Lung microvascular endothelial cell (primary cell): Measurements from ENCODE around the gene GJE1. TPM values are rescaled to one million over a fixed set of nuclear protein-coding genes. Genes with fewer than 3 reads are reported as not detected.

Source experiments
- DNase-seq, 2 donors: peaks; one replicate each; pipeline versions ENCODE4 v3.0.0 to v3.0.0-alpha.2; 2010; ENCODE audit warnings: low read depth in 2 of 2
- total RNA-seq: library from RNA; depleted of rRNA; stranded (reverse); fragments of >200 nt; gene quantifications from 2 replicates; pipeline ENCODE4 v1.2.1, GENCODE V29; 2014

The GJE1 gene
- total RNA-seq, 1 donor from 2014 or later = not detected

DNA sequence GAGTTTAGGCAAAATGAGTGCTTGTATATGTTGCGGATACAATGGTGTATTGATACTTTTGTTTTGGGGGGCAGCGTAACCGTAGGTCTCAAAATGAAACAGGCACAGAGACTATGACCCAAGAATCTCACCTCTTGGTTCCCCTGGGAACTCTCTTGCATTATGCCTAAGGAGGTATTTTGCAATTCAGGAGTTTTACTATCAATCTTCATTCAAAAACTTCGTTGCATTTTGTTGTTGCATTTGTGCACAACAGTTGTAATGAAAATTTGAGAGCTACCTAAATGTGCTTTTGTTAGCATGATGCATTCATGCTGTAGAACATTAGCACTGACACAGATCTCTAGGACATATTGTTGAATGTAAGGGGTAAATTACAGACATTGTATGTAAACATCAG lies 32.5 kb downstream of the GJE1 start:
- DNase-seq = no peak

DNA sequence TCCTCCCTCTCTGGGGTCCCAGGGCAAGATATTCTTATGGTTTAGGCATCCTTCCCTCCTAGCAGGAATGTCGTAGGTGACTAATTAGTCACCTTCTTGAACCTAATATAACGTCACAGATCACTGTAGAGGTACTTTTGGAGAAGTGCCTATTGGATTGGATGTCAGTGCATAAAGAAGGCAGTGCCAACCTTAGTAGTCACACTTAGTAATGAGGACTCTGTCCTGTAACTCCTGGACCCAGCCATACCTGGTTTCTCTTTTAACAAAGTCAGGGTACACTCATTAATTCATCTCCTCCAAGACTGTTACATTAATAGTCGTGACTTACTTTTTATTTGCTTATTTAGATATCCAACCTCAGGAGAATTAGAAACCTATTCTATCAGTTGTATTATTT lies 34.3 kb downstream of the GJE1 start:
- peak in 1 of 2 donors; percentile 20 for DNase-seq

GRCh38 chr6:142167486-142167885 lies 34.8 kb downstream of the GJE1 start:
- DNase-seq = peak in 1 of 2 donors; percentile 29

DNA sequence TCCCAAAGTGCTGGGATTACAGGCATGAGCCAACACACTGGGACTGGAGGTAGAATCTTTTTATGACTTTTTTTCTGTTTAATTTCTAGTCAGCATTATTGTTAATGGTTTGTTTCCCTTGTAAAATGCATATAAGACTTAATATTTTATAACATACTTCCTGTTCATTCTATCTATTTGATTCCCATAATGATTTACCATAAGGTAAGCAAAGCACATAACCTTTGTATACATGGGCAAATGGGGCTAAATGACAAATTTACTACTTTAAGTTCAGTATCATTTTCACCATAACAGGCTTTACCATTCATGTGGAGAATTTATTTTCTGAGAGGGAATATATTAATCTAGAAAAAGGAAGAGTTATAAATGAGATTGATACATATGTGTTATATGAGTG lies 38.6 kb downstream of the GJE1 start:
- DNase-seq = no peak

- no peak for DNase-seq
Measured at GRCh38 chr6:142172758-142173157, 40.0 kb downstream of the GJE1 start.

GRCh38 chr6:142173980-142174379 lies 41.3 kb downstream of the GJE1 start:
- no peak for DNase-seq

DNA sequence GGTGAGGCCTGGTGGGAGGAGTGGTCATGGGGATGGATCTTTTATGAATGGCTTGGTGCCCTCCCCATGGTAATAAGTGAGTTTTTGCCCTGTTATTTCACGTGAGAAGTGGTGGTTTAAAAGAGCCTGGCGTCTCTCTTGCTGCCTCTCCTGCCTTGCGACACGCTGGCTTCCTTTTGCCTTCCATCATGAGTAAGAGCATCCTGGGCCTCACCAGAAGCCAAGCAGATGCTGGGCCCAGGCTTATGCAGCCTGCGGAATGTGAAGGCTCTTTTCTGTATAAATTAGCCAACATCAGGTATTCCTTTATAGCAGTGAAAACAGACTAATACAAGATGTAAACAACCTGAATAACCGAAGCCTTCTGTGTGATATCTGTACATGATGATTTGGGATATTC lies 42.0 kb downstream of the GJE1 start:
- no peak for DNase-seq

DNA sequence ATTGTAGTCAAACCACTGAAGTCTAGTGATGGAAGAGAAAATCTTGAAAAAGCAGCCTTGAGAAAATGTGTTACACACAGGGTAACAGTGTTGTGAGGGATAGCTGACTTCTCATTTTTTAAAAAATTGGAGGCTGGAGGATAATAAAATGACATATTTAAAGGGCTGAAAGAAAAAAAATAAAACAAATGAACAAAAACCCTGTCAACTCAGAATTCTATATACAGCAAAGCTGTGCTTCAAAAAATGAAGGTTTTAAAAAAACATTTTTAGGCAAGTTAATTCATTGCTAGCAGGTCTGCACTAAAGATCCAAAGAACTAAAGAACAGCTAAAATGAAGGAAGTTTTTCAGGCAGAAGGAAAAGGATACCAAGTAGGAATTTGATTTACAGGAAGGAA lies 45.4 kb downstream of the GJE1 start:
- DNase-seq = no peak

DNA sequence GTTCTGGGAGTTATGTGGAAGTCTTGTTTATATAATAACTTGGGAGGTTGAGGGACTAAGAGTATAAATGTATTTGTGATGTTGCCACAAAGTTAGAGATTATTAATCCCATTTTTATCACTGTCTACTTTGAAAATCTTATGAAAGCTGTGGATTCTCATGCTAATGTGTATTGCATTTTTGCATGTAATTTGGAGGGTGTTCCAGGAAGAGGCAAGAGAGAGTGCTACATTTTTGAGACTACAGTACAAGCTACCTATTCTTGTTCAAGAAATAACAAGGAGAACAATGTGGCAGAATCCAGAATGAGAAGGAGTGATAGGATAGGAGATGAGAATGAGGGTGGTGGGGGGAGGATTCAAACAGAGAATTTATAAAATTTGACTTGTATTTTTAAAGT lies 49.3 kb downstream of the GJE1 start:
- no peak for DNase-seq

DNA sequence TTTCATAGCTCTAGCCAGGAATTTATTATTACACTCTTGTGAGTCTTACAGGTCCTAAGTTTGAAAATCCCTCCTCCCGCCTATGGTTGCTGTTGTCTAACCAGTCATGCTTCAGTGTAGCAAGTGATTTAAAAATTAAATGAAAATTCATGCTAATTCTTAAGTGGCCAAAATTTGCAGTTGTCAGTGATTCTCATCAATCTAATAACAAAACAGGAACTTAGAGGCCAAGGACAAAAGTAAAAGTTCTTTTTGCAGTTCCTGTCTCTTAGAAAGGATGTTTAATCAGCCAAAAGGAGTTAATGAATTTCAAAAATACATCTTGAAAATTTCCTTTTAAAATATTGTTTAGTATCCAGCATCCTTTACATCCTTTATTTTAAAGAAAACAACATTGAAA lies 50.6 kb downstream of the GJE1 start:
- DNase-seq = peak in 1 of 2 donors; percentile 24

GRCh38 chr6:142184307-142184706 lies 51.6 kb downstream of the GJE1 start:
- DNase-seq = no peak

Other genes starting within 250 kb of the GJE1 start
- gene NMBR, start 14.2 kb downstream of the GJE1 start, total RNA-seq = not detected in 2 replicates
- 13.3 and 13.5 TPM in 2 replicates for gene VTA1, start 14.3 kb downstream of the GJE1 start, total RNA-seq
- gene ADGRG6, start 169.1 kb downstream of the GJE1 start, total RNA-seq = 3.6 and 8.5 TPM in 2 replicates